NCI-H1436 treated with DMSO at 0.1 percent for 48 hours (cell line): ENCODE data around the gene CCDC124.

Source experiments
- DNase-seq: peaks from one replicate; lab custom pipeline; 2025; lab: John Stamatoyannopoulos, UW

Gene CCDC124

DNA sequence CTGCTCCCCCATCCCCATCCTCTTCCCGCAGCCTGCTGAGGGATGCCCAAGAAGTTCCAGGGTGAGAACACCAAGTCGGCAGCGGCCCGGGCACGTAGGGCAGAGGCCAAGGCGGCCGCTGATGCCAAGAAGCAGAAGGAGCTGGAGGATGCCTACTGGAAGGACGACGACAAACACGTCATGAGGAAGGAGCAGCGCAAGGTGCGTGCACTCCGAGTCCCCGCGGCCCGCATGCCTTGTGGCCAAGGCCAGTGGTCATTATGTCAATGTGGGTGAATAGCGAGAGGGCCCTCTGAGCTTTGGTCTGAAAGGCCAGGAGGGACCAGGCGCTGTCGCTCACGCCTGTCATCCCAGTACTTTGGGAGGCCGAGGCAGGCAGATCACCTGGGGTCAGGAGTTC lies 3.6 kb downstream of the CCDC124 start:
- no peak for DNase-seq

DNA sequence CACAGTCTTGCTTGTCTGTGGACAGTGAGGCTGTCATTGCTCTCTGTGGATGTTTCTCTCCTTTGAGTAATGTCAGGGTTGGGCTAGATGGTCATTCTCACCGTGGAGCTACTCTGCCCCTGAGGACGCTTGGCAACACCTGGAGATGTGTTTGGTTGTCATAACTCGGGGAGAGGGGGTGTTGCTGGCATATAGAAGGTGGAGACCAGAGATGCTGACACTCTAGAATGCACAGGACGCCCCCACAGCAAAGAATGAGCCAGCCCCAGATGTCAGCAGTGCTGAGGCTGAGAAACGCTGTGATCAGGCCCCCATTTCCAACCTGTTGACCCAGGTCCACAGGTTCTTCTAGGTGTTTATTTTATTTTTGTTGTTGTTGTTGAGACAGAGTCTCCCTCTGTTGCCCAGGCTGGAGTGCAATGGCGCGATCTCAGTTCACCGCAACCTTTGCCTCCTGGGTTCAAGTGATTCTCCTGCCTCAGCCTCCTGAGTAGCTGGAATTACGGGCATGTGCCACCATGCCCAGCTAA lies 4.6 kb downstream of the CCDC124 start:
- DNase-seq, result no peak

DNA sequence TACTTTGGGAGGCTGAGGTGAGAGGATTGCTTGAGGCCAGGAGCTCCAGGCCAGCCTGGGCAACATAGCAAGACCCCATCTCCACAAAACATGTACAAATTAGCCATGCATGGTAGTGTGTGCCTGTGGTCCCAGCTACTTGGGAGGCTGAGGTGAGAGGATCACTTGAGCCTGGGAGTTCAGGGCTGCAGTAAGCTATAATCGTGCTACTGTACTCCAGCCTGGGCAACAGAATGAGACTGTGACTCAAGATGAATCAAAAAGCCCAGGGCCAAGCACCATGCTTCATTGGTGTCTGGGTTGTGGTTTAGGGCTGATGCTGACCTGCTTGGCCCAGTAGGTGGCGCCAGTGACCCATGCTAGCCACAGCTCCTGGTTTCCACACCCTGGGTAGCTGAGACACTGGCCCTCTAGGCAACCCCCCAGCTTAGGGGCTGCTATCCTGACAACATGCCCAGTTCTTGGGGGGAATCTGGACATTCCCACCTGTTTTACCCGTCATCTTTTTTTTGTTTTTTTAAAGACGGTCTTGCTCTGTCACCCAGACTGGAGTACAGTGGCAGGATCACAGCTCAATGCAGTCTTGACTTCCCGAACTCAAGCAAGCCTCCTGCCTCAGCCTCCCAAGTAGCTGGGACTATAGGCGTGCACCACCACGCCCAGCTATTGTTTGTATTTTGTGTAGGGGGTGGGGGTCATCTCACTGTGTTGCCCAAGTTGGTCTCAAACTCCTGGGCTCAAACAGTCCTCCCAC lies 5.5 kb downstream of the CCDC124 start:
- DNase-seq, result no peak

DNA sequence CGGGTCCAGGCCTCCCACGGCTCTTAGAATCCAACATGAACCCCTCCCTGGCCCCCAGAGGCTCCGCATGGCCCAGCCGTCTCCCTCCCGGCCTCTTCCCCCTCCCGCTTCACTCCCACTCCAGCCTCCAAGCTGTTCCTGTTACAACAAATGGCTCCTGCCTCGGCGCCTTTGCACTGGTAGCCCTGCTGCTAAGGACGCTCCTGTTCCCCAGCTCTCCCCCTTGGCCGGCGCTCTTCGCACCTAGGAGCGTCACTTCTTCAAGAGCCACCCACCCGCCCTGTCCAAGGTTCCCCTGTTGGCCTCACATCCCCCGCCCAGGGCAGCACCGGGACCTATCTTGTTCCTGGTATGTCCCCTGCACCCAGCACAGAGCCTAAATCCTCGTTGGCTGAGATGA lies 9.4 kb downstream of the CCDC124 start:
- DNase-seq, result no peak

DNA sequence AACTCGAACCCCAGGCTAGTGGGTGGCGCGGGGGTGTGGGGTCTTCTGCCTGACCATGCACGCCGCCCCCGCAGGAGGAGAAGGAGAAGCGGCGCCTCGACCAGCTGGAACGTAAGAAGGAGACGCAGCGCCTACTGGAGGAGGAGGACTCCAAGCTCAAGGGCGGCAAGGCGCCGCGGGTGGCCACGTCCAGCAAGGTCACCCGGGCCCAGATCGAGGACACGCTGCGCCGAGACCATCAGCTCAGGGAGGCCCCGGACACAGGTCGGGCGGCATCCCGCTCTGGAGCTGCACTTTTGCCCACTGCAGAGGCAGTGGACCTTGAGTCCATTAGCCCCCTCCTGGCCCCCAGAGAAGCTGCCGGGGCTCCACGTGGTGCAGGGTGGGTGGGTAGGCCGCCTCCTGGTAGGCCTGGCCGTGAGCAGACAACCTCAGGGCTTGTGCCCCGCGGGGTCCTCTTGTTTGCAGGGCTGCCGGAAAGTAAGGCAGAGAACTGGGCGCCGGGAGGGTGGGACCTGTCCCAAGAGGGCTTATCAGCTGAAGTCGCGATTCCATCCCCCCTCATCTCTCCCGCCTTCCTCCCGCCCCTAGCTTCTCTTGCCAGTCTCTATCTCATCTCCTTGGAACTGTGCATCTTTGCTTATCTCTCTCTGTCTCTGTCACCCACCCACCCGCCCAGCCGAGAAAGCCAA lies 9.9 kb downstream of the CCDC124 start:
- DNase-seq, result no peak

DNA sequence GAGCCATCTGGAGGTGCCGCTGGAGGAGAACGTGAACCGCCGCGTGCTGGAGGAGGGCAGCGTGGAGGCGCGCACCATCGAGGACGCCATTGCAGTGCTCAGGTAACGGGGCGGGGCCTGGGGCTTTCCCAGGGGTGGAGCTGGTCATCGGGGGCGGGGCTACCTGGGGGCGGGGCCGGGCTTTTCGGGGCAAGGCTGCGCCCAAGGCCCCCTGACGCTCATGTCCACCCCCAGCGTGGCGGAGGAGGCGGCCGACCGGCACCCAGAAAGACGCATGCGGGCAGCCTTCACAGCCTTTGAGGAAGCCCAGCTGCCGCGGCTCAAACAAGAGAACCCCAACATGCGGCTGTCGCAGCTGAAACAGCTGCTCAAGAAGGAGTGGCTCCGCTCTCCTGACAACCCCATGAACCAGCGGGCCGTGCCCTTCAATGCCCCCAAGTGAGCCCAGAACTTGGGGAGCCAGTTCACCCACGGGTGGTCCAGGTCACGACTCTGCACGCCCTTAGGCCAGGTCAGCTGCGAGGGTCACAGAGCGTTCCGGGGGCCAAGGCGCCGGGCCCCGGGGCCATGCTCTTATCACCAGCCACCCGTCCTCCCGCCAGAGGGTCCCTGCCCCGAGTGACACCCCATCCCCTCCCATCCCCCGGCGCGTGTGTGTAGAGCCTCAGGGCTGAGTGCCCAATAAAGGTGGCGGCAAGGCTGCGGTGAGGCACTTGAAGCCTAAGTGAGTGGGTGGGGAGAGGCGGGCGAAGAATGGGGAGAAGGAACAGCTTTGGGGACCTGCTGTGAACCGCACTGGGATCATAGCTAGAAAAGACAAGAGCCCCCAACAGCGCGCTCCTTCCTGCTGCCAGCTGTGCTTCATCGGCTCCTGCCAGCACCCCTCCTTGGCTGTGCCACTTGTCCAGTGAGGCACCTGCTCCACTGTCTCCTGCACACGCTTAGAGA lies 10.7 kb downstream of the CCDC124 start:
- DNase-seq, result no peak

DNA sequence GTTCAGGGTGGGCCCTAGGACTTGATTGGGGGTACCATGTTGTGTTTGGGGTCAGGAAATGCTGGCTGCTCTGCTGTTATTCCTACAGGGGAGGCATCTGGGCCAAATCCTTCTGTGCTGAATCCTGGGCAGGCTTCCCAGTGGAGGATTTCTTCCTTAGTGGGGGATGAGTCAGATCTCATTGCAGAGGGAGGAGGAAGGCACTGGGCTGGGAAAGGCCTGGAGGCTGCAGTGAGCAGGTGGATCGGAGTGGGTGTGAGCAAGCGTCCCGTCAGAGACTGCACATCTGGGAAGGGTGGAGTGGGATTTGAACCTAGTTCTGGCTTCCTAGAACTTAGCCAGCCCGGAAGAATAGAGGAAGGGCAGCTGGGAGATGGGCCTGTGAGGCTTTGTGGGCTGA lies 11.5 kb downstream of the CCDC124 start:
- no peak for DNase-seq

DNA sequence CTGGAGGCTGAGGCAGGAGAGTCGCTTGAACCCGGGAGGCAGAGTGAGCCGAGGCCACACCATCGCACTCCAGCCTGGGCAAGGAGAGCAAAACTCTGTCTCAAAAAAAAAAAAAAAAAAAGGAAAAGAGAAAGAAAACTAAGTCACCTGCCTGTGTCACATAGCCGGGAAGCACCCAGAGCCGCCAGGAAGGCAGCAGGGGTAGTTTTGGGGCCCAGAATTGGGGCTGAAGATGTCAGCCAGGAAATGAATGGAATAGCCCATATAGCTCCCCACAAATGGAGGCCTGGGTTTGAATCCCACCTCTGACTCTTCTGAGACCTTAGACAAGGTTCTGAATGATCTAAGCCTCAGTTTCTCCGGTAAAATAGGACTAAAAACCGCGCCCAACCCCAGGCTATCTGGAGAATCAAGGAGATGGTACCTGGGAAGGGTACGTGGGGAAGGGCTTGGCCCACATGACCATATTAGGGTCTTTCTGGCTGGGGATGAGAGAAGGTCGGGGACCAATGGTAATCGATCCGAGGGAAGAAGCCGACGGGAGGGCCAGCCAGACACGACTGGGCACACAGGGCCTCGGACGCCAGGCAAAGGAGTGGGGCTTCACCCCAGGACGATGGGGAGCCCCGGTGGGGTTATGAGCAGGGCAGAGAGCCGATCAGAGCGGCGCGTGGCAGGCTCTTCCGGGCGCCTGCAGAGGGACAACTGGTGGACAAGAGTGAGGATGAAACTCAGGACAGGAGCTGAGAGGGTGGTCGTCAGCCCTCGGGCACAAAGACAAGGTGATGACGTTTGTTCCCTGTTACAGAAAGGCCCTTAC lies 14.4 kb downstream of the CCDC124 start:
- DNase-seq, result no peak

DNA sequence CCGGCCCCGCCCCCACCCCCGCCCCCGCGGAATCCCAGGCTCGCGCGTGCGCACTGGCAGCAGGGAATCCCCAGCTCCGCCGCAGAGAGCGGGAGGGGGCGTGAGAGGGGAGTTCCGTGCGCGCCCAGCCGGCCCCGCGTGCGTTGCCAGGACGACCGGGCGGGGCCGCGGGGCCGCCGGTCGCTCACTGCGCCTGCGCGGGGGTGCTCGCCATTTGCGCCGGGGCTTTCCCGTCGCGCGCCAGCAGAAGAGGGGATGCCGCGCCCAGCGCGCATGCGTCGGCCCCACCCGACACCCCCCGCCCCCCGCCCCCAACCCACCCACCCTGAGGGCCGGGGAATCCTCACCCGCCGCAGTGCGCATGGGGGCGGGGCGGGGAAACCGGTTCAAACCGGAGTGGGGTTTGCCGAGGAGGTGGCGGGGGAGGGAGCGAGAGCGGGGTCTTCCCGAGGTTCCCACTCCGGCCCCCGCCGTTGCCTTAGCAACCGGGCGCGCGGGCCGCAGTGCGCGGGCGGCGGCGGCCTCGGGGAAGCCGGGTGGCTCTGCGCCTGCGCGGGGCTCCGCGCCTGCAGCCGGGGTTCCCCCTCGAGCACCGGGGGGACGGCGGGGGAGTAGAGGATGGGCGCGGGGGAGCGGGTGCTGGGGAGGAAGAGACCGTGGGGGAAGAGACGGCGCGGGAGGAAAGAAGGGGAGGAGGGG lies 15.1 kb downstream of the CCDC124 start:
- DNase-seq, result peak; percentile 95

DNA sequence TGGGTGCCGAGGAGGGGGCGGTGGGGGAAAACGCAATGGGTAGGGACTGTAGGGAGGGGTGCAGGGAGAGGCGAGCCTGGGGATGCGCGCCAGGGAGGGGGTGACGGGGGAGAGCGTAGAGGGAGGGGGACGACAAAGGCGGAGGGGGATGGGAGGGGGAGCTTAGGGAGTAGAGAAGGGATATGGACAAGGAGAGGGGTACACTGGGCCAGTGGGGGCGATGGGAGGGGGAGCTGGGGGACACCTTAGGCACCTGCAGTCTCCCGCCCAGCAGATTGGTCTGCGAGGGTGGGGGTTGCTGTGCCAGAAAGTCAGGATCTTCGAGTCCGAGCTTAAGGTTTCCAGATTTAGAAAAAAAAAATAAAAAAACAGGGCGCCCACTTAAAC lies 15.7 kb downstream of the CCDC124 start:
- peak; percentile 50 for DNase-seq

DNA sequence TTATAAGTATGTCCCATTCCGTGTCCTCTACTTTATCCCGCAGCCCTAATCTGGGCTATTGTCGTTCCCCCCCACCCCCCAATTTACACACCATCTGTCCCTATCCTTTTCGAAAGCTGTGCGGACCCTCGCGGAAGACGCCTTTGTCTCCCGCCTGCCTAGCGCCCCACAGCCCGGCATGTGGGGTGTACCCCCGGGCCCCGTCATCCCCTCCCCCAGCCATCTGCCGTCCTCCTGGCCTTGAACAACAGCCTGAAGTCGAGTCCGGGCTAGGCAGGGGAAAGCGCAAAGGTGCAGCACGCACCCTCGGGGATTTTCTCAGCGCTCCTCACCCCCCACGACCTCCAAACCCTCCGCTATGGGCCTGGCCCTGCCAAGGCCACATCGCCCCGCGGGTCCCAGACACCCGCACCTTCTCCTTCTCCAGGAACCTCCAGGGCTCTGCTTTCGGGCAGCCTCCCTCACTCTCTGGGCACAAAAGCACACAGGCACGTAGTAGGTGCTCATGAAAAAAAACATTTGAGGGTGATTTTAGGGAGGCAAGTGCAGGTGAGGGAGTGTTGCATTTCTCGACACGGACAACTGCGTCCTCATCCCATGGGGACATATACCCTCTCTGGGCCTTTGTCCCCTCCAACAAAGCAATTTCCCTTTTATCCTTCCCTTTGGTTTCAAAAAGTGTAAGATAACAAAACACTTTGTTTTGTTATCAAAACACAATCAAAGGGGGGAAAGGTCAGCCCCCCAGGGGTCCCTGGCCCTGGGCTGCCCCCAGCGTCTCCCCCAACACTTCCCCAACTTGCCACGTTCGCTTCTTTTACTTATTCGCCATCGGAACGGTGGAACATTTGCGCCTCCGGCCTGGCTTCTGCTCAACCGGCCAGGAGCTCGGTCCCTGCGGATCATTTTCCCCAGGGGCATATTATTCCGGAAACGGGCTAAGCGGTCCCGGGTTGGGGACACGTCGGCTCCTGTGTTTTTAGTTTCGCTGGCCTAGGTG lies 16.4 kb downstream of the CCDC124 start:
- no peak for DNase-seq

DNA sequence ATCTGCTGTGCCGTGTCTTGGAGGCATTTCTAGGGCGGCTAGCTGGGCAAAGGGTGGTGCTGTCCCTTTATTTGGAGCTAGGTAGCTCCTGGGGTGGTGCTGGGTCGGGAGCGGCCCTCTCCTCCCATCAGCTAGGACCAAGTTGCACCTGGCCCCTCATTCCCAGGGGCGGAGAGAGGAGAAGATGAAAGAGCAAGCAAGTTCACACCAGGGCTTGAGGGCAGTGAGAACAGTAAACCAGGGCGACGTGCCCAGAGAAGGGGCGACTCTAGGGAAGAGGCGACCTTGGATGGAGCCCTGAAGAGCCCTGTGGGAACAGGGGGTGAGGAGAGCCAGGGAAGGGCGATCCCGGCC lies 17.1 kb downstream of the CCDC124 start:
- no peak for DNase-seq

DNA sequence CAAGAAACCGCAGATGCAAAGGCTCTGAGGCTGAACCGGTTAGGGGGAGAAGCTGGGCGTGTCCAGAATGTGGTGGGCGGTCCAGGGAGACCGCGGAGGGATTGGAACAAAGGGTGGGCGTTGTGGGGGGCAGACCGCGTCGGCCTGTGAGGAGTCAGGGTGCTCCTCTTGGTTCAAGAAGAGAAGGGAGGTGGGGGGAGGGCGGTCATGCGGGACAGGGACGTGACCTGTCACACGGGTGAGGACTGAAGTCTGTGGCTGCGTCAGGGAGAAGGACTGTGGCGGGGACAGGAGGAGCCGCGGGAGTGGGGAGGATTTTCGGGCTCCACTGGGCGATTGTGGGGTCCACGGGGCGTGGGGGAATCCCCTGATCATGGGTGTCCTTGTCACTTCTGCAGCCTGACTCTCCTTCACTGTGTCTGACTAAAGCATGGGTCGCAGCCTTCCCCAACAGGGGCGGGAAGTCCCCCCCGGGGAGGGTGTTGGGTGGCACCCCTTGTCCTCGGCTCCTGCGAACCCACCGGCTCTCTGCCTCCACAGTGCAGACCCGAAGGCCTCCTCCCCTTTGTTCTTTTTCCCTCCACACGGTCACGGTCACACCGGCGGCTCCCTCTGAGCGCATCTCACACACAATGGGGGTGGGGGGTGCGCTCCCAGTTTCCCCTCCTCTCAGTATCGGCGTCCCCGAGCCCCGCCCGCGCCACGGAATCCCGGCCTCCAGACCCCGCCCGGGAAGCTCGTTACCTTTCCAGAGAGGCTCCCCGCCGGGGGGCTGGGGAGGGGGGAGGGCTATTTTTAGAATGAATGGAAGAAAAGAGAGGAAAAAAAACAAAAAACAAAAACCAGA lies 17.7 kb downstream of the CCDC124 start:
- DNase-seq, result peak; percentile 68

DNA sequence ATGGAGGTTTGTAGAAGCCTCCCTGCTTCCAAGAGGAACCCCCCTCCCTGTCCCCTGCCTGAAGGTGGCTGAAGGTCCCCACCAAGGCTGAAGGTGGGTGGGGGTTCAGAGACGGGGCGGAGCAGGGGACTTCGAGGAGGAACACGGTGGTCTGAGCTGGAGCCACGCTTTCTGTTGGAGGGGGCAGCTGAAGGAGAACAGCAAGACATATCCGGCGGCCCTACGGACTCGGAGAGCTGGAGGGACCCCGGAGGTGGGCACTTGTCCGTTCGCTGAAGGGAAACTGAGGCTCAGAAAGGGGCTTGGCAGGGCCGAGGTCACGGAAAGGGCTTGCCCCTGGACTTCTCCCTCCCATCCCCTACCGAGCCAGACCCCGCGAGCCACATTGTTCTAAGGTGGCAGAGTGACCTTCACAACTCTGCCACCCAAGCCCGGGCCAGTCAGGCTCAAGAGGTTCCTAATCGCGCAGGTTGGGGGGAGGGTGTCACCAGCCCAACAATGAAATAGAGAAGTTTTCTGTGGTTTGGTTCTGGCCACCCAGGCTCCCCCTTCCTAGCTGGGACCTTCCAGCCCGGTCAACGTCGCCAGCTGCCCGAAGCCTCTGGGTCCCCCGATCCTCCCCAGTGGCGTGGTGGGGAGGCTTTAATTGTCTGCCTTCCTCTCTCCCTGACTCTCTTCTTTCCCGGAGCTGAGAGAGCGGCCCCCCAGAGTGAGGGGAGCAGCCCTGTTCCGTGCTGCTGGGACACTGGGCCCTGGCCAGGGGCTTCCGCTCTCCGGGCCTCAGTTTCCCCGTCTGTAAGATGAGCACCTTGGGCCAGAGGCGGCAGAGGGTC lies 18.6 kb downstream of the CCDC124 start:
- no peak for DNase-seq

DNA sequence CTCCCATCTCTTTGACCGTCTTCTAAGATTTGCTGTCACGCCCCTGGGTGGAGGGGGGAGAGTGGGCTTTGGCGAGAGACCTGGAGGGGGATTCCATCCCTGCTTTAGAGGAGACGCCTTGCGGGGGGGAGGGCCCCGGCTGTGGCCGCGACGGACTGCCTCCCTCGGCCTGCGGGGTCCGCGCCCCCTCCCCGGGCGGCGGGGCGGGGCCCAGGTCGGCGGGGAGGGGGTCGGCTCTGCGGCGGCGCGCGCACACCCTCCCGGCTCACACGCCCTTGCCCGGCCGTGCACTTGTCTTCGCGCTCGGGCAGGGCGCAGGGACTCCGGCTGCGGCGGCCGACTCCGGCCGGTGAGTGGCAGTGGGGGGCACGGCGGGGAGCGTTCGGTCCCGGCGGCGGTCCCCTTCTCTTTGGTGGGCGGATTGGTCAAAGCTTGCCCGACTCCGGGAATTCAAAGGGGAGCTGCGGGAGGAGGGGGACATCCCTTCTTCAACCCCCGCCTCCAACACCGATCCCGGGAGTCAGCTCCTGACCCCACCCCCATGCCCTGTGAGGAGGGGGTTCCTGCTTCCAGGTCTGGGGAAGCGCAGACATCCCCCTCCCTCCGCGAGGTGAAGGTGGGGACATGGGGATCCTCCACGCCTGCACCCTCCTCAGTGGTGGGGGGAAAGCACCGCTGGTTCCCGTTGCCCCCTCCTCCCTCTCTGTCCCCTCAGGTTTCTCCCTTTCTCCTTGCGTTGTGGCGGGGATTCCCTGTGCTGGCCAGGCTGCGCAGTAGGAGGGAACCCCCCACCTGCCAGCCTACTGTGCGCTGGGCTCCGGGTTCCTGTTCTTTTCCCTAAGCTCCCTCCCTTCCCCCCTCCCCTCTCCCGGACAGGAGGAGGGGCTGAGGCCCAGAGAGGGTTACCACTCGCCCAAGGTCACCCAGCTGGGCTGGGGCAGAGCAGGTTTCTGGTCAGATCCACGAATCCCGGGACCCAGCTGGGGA lies 19.5 kb downstream of the CCDC124 start:
- no peak for DNase-seq

DNA sequence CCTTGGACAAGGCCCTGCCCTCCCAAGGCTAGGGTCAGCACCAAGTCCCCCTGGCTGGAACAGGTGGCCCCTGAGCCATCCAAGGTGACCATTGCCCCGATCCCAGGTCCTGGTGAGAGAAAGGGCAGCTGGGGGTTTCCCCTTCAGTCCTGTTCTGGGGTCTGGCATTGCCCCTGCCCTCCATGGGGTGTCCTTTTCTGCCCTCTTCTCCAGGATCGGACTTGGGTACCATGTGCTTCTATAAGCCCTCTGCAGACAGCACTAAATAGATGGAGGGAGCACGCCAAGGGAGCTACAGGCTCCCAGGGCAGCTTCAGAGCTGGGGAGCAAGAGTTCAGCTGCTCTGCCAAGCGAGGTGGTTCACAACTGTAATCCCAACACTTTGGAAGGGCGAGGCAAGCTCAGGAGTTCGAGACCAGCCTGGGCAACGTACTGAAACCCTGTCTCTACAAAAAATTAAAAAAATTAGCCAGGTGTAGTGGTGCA lies 20.5 kb downstream of the CCDC124 start:
- no peak for DNase-seq
